SW480 (cell line): Measurements from ENCODE around the gene TMEM52.
"Not testable (repeated sequence)": the region's sequence is repeated elsewhere in the genome, so short reads cannot be mapped to it uniquely, and the experiment has no call there.

Experiments
- DNase-seq: peaks from one replicate; pipeline ENCODE4 v3.0.0-alpha.2; 2016; ENCODE audit warnings: low spot score

Gene TMEM52

DNA sequence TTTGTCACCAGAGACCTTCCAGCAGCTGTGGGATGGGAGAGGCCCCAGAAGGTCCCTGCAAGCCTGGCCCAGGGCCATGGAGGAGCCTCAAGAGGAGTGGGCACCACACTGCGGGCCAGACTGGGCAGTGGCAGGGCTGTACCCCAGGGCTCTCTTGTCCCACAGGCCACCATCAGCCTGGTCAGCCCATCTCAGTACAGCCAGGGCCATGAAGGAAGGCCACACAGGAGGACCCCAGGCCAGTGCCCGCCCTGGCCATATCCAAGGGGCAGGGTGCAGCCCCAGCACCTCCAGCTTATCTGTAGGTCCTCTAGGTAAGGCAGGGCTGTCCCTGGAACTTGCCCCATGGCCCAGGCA lies 25.1 kb downstream of the TMEM52 start:
- DNase-seq: no peak

DNA sequence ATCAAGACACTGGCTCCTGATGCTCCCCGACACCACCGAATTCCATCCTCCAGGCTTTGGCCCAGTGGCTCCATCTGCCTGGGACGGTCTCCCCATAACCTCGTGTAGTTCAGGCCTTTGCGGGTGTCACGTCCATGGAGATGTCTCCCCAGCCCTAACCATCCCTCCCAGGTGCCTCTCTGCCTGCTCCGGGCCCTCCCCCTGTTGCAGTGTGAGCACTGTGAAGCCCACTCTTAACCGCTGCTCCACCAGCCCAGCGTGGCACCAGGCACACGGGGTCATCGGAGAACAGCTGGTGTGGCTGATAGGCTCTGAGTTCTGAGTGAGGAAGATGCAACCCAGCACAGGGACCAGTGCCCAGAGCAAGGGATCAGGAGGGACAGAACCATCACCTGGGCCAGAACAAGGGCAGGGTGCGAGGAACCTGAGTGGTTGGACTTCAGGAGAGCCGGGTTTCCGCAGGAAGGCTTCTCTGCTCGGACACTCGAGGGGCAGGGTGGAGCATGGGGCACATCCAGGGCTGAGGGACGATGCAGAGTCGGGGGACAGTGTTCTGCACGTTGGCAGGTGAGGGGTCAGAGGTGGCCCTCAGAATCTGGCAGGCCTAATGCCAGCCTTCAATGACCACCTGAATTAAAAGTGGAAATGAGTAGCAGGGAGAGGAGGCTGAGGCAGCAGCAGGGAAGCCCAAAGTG lies 25.6 kb downstream of the TMEM52 start:
- no peak for DNase-seq

DNA sequence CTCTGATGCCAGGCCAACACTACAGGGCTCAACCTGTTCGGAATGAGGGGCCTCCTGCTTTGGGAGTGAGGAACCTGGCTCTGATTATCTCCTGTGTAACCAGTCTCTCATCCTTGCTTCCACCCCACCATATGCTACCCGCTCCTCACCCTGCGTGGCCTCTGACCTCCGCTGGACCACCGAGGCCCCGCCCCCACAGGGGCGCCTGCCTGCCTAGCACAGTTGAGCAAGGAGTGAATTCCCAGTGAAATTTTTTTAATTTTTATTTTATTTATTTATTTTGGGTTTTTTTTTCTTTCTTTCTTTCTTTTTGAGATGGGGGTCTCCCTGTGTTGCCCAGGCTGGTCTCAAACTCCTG lies 26.3 kb downstream of the TMEM52 start:
- no peak for DNase-seq

DNA sequence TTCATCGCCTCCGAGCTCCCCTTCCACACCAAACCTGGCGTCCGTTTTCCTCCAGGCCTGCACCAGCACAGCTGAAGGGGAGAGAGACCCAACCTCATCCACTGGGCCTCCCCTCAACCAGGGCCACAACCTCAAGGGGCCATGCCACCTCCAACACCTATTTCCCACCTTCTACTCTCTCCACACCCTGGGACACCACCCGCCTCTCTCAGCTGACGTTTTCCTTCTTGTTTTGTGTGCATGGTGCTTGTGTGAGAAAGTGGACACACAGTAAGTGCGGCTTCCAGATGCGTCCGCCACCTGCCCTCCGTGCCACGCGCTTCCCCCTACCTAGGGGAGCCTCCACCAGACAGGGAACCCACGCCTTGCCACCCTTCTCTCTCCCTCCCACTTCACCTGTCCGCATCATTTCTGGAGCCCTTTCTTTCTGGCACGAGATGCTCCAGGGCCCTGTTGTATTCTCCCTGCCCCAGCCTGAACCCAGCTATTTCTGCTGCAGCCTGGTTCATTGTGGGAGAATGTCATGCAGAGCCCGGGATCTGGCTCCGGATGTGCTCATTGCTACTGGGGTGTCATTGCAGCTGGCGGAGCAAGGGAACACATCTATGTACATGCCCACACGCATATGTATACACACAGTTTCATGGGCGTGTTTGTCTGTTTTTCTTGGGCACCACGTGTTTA lies 26.9 kb downstream of the TMEM52 start:
- peak; percentile 23 for DNase-seq

DNA sequence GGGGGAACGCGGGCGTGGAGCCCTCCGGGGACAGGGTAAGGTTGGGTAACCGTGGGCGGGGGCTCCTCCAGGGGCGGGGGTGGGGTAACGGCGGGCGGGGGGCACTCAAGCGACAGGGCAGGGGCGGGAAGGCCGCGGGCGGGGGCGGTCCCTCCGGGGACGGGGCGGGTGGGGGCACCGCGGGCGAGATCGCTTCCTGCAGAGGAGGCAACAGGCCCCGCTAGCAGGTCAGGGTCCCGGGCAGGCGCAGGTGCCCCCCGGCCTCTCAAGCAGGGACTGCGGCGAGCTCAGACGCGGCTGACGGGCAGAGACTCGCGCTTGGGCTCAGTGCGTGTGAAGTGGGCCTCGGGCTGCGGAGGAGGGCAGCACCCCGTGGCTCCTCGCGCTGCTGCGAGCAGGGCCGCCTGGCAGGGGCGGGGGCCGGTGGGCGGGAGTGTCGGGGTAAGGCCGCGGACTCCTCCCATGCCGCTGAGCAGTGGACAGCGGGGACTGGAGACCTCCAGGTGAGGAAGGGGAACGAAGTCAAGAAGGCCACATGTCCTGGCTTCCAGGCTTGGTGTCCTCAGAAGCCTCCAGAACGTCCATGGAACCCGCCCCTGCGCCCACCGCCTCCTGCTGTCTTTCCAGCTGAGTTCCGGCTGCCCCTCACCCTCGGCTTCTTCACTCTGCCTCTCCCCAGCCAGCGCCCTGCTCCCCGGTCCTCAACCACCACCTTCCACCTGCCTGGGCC lies 27.6 kb downstream of the TMEM52 start:
- peak; percentile 63 for DNase-seq

DNA sequence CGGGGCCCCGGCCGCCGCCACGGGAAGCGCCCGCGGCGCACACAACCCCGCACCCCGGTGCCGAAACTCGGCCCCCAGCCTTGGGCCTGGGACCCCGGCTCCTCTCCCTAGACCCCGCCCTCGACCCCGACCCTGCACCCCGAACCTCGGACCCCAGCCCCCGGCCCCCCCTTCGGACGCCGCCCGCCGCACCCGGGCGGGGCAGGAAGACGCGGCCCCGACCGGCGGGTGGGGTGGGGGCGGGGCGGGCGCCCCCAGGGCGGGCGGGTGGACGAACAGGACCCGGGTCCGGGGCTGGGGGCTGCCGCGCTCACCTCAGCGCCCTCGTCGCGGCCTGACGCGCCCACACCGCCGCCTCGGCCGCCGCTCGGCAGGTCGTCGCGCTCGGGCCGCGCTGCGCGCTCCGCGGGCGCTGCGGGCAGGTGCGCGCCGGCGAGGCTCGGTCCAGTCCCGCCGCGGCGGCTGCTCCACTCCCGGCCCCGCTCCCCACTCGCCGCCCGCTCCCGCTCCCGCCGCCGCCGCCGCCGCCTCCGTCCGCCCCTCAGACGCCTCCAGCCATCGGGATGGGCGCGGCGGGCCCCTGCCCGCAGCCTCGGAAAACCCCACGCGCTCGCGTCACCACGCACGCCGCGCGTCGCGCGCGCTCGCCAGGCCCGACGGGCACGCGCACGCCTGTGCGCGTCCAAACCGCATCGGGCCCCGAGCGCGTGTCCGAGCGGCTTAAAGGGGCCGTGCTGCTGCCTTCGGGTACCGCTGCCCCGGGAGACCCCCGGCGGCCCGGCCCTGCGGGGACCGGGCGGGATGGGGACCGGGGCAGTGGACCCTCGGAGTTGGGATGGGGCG lies 28.4 kb downstream of the TMEM52 start, which contains the start of gene GNB1:
Gene GNB1 (minus strand): TSS at position 582 of the 843 bp plus-strand sequence. CDS start 65,634 bp downstream, outside the sequence.
- peak; percentile 78 for DNase-seq

DNA sequence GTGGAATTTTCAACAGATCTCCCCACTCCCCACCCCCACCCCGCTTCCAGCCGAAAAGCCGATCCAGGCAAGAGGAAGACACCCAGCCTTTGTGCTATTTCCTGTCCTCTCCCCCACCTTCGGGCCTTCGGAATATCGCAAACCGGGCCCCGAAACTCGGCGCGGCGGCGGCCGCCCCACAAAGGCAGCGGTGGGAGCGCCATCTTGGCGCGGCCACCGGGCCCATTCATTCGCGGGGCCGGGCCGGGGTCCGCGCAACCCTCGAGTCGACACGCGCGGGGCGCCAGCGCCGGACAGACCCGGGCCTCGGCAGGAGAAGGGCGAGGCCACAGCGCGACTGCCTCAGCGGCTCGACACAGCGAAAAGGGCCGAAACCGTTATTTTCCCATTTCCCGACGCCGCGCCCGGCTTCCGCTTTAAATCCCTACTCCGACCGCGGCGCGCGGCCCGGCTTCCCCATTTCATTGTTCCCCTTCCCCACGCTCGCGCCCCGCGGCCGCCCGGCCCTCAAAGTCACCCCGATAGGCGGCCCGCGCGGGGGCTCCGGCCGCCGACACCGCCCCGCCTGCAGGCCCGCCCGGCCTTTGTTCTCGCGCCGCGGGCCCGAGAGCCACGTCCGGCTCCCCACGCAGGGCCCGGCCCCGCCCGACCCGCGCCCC lies 29.1 kb downstream of the TMEM52 start:
- DNase-seq: peak; percentile 37

DNA sequence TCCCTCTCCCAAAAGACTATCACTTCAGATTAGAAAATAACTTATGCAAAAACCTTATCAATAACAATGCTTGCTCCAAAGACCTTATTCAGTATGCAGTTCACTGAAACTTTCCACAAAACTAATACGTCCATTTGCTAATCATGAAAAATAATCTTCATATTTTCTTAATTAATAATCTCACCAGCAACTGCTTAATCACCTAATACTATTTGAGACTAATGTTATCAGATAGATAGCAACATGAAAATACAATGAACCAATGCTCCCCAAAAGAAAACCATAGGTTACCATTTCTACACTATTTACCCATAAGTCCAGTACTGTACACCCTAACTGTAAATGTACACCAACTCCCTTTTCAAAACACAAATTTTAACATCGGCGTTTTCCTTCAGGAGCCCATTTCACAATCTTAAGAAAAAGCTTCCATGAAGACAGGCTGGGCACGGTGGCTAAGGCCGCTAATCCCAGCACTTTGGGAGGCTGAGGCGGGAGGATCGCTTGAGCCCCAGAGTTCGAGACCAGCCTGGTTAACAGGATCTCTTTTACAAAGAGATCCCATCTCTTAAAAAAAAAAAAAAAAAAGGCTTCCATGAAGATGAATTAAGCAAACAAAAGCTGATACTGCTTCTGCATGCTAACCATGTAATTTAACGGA lies 29.9 kb downstream of the TMEM52 start:
- no peak for DNase-seq

DNA sequence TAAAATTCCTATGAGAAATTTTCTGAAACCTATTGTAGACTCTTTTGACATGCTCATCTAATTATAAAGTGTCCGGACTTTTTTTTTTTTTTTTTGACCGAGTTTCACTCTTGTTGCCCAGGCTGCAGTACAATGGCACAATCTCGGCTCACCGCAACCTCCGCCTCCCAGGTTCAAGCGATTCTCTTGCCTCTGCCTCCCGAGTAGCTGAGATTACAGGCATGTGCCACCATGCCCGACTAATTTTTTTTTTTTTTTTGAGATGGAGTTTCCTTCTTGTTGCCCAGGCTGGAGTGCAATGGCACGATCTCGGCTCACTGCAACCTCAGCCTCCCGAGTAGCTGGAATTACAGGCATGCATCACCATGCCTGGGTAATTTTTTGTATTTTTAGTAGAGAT lies 35.2 kb downstream of the TMEM52 start:
- DNase-seq: not testable (repeated sequence)

DNA sequence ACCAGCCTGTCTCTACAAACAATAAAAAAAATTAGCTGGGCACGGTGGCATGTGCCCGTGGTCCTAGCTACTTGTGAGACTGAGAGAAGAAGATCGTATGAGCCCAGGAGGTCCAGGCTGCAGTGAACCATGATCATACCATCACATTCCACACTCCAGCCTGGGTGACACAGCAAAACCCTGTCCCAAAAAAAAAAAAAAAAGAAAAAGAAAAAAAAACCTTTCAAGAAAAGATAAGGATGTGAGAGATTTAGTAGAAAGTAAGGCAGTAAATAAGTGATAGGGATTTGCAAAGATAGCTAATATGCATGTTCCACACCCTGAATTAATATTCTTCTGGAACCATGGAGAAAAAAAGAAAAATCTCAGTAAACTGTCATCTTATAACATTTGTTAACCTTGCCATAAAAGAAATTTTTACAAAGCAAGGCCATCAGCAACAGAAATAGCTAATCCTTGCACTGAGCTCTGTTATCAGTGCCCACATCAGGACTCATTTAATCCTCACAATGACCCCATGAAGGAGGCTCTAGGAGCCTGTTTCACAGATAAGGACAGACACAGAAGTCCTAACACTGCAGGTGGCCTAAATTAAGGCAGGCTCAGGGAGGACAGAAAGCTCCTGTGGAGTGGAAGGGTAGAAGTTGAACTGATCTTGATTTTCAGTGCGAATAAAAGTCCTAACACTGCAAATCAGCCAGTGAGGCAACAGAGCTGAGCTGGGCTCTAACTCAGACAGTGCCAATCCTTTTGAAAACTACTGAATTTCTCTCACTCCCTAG lies 35.8 kb downstream of the TMEM52 start:
- DNase-seq: no peak

DNA sequence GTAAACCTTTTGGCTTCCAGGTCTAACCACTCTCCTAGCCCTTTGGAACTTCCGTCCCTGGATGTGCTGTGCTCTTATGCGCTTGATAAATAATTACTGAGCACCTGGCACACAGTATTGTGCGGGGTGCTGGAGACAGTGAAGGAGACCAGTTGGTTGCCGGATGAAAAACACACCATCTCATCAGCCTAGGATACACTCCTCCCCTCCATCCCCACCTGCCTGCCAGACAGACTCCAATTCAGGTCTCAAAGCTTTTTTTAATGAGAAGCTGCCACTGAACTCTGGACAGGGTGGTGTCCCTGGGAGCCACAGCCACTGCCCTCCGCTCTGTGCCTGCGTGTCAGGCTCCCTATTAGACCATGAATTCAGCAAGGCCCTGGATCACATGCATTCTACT lies 37.4 kb downstream of the TMEM52 start:
- peak; percentile 48 for DNase-seq

DNA sequence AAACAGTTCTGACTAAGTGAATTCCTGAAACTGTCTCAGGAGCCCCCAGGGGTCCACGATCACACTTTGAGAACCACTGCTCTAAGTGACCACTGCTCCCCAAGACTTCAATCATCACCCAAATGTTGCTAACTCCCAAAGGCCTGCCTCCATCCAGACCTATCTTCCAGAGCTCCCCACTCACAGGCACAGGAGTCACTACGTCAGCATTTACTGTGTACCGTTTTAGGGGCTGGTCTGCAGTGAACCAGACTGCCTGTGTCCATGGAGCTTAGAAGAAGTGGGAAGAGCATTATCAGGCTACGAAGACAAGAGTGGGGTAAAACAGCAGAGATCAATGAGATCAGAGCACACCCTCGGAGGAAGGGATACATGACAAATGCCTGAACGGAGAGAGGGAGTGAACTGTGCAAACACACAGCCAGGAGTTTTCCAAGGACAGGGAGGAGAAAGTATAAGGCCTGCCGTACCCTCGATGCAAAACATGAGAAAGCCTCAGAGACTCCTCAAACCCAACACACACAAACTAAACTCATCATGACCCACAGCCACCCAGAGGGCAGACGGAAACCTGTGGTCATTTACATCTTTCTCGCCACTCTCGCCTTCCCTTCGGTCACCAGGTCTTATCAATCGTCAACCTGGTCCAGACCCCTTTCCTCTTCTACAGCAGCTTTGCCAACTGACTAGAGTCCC lies 38.3 kb downstream of the TMEM52 start:
- no peak for DNase-seq

DNA sequence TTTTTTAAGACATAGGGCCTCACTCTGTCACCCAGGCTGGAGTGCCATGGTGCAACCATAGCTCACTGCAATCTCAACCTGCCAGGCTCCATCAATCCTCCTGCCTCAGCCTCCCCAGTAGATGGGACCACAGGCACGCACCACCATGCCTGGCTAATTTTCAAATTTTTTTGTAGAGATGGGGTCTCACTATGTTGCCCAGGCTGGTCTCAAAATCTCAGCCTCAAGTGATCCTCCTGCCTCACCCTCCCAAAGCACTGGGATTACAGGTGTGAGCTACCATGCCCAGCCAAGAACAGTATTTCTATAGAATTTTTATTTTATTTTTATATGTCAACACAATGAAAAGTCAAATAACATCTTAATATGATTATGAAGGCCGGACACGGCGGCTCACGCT lies 39.1 kb downstream of the TMEM52 start:
- DNase-seq: no peak

DNA sequence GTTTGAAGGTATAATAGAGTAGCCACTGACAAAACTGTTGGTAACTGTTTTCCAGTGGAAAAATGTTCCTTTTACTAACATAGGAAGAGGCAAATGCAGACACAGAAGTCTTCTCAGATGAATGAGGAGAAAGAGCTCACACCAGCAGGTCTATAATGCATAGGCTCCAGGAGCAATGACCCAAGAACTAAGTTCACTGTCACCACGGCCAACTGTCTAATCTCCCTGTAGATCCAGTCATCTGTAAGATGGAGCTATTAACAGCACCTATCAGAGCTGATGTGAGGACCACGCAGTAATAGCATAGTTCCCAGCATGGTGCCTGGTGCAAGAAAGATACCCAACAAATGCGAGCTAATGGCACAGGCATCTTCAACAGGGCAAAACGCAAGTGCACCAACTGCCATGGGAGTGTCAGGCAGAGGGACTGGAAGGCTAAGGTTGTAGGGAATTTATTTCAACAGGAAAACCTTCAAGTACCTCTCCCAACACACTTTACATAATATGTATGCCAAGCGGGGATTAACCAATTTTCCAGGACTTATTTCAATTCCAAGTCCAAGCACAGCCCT lies 41.1 kb downstream of the TMEM52 start:
- DNase-seq: no peak

DNA sequence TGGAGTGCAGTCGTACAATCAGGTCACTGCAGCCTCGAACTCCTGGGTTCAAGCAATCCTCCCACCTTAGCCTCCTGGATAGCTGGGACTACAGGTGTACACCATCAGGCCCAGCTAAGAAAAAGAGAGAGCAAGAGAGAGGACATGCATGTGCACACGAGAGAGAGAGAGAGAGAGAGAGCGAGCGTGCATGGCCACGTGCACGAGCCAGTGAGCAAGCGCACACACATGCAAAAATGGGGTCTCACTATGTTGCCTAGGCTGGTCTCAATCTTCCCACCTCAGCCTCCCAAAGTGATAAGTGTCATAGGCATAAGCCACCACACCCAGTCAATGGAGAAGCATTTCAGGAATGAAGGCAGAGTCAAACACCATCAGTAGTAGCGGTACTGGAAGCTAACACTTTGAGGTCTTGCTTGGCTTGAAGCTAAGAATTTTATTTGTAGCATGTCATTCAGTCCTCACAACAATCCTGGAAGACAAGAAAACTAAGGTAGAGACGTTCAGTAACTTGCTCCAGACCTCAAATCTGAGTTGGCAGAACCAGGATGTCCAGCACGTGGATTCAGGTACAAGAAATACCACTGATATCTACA lies 42.6 kb downstream of the TMEM52 start:
- DNase-seq: no peak

DNA sequence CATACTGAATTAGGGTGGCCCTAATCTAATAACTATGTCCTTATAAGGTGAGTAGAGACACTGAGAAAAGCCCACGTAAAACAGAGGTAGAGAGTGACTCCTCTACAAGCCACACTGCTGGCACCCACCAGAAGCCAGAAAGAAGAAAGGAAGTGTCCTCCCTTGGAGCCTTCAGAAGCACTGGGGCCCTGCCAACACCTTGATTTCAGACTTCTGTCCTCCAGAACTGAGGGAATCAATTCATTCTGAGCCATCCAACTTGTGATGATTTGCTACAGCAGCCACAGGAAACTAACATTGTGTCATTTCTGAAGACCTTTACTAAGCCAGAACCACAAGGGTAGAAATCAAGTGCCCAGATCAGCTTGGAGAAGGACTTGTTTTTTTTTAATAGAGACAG lies 43.1 kb downstream of the TMEM52 start:
- DNase-seq: no peak

DNA sequence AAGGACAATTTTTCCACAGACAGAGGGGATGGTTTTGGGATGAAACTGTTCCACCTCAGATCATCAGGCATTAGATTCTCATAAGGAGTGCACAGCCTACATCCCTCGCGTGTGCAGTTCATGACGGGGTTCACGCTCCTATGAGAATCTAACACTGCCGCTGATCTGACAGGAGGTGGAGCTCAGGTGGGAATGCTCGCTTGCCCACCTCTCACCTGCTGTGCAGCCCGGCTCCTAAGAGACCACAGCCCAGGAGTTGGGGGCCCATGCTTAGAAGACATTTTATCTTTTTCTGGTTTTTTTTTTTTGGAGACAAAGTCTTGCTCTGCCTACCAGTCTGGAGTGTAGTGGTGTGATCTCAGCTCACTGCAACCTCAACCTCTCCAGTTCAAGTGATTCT lies 44.2 kb downstream of the TMEM52 start:
- no peak for DNase-seq

DNA sequence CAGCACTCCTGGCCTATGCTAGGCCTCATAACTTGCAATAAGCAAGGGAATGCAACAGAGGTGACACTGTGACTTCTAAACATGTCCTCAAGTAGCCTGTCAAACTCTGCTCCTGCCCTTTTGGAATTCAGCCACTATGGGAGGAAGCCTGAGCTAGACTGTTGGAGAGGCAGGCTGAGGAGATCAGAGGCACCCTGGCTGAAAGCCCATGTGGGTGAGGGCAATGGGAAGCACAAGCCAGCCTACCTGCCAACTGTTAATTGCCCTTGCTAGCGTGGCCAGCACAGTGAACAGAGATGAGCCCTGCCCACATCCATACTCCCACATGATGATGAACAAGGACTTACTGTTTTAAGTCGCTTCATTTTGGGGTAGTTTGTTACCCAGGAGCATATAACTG lies 45.9 kb downstream of the TMEM52 start:
- no peak for DNase-seq
